Type B pancreatic cell (in vitro differentiated cells): ENCODE results near the gene A2M. TPM values are rescaled to one million over a fixed set of nuclear protein-coding genes. Genes with fewer than 3 reads are reported as not detected.

Source experiments
- DNase-seq: peaks from one replicate; pipeline ENCODE4 v3.0.0; 2021; ENCODE audit warnings: mixed read lengths; ENCODE audit not compliant: unreplicated experiment; ENCODE audit errors: extremely low spot score
- H3K27ac Mint-ChIP-seq: 2 replicates; pipeline ENCODE4 v1.8.0; 2021; ENCODE audit warnings: mild to moderate bottlenecking, mixed read lengths
- H3K27me3 Mint-ChIP-seq: 2 replicates; pipeline ENCODE4 v1.8.0; 2021; ENCODE audit warnings: mixed read lengths
- H3K36me3 Mint-ChIP-seq: 2 replicates; pipeline ENCODE4 v1.8.0; 2021; ENCODE audit warnings: mixed read lengths
- H3K4me1 Mint-ChIP-seq: one replicate; pipeline ENCODE4 v1.8.0; 2021; ENCODE audit warnings: mixed read lengths; ENCODE audit not compliant: unreplicated experiment
- H3K4me3 Mint-ChIP-seq: 2 replicates; pipeline ENCODE4 v1.8.0; 2021; ENCODE audit warnings: mild to moderate bottlenecking, mixed read lengths
- H3K9me3 Mint-ChIP-seq: 2 replicates; pipeline ENCODE4 v1.8.0; 2021; ENCODE audit warnings: mixed read lengths
- CTCF ChIP-seq: fragments of 200-600 bp; sonication (generic); conservative IDR thresholded peaks from 2 replicates; pipeline ENCODE4 v1.5.0; 2021; ENCODE audit warnings: antibody characterized with exemption, mild to moderate bottlenecking
- total RNA-seq: library from RNA; stranded (reverse); gene quantifications from 2 replicates; pipeline ENCODE4 v1.2.1, GENCODE V29; 2021; ENCODE audit warnings: low replicate concordance

The A2M gene
- total RNA-seq, 1 donor from 2014 or later: 84.9 TPM

GRCh38 chr12:9086087-9086486, 29.6 kb downstream of the A2M start:
- H3K36me3 Mint-ChIP-seq: peaks cover 14% of the 10 kb centered on the region
- no peak overlapping the region for H3K27ac Mint-ChIP-seq
- no peak for DNase-seq
- peaks cover 6% of the 10 kb centered on the region for H3K9me3 Mint-ChIP-seq
- TF ChIP-seq CTCF: no peak
- H3K27me3 Mint-ChIP-seq: no peaks in the 10 kb centered on the region
- H3K4me3 Mint-ChIP-seq: no peak overlapping the region
- H3K4me1 Mint-ChIP-seq: no peaks in the 10 kb centered on the region

DNA sequence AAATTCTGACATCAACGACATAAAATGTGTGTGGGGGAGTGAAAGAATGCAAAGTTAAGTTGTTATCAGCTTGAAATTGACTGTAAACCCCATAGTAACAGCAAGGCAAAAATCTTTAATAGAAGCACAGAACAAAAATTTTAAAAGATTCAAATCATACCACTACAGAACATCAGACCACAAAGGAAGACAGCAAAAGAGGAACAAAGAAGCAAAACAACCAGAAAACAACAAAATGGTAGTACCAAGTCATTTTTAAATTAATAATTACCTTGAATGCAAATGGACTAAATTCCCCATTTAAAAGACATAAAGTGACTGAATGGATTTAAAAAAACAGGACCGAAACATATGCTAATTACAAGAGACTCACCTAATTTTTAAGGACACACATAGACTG, 31.3 kb downstream of the A2M start:
- H3K4me3 Mint-ChIP-seq: no peak overlapping the region
- no peak for DNase-seq
- no peaks in the 10 kb centered on the region for H3K4me1 Mint-ChIP-seq
- H3K27me3 Mint-ChIP-seq: no peaks in the 10 kb centered on the region
- no peak overlapping the region for H3K27ac Mint-ChIP-seq
- TF ChIP-seq CTCF: no peak
- peaks cover 6% of the 10 kb centered on the region for H3K9me3 Mint-ChIP-seq
- peaks cover 11% of the 10 kb centered on the region for H3K36me3 Mint-ChIP-seq

DNA sequence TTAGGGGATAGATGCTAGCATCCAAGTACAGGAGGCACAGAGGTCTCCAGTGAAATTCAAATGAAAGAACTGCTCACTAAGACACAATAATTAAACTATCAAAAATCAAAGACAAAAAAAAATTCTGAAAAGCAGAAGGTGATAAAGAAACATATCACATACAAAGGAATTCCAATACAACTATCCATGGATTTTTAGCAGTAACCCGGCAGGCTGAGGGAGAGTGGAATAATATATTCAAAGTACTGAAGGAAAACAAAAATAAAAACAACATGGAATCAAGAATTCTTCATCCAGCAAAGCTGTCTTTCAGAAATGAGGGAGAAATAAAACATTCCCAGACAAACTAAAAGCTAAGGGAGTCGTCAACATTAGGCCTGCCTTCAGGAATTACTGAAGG, 31.9 kb downstream of the A2M start:
- no peak for TF ChIP-seq CTCF
- Mint-ChIP-seq H3K4me3 (no peak overlapping the region), H3K36me3 (peaks cover 11% of the 10 kb centered on the region), H3K27me3 (no peaks in the 10 kb centered on the region), H3K27ac (no peak overlapping the region), H3K4me1 (no peaks in the 10 kb centered on the region), H3K9me3 (peaks cover 6% of the 10 kb centered on the region)
- DNase-seq: no peak

DNA sequence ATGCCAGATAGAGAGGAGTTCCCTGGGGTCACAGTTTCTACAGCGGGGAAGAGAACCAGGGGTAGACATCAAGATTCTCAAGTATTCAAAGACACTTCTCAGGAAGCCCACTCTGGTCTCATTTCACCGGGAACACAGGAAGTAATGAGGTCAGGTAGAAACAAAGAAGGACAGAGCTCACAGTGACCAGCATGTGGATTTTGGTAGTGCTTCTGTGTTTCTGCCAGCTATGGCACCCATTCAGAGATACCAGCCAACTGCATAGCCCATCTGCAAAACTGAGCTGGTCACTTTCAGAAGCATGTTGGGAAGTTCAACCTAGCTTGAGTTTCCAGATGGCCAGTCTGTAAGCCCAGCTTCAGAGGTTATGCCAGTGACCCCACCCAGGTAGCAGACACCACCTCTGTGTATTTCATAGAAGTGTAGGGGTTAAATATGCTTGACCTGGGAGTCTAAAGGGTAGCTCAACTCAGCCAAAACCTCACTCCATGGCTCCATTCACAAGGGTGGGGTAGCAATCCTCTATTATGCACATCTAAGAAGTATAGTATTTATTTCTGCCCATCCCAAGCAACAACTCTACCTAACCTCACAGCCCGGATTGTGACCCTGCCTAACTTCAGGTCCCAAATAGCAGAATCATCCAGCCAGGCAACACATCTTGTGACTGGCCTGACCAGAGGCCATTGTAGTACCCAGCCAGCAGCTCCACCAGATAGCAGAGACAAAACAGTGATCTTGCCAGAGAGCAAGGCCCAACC, 33.9 kb downstream of the A2M start:
- Mint-ChIP-seq H3K9me3 (peaks cover 6% of the 10 kb centered on the region), H3K36me3 (peaks cover 15% of the 10 kb centered on the region), H3K27ac (no peak overlapping the region), H3K4me3 (no peak overlapping the region), H3K27me3 (no peaks in the 10 kb centered on the region), H3K4me1 (no peaks in the 10 kb centered on the region)
- DNase-seq: no peak
- TF ChIP-seq CTCF: no peak

DNA sequence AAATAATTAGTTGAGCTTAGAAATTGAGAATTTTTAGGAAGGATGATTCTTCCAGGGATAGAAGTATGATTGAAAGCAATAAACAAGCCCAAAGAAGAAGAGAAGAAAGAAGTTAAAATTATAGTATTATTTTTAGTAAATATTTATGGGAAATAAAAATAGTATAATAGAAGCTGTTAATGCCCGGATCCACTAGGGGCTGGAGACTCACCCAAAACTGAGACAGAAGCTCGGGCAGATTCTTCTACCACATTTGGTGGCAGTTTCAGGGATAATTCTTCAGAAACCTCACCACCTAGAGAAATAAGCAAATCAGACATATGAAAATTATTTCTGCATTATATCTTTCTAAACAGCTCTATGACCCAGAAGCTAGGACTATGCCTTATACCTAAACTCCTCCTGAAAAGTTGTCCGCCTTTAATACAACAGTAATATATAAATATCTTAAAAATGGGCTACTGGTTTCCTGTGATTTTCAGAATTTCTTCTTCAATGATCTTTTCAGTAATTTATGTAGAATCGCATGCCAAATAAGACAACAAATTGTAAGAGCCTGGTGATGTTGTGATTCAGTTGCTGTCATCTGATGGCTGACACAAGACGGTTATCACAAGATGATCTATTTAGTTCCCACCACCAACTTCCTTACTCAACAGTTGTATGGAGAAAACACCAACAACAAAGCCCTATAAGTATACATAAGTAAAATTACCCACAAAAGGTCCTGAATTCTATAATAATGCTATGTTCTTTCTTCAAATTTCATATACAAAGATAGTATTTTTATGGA, 35.6 kb downstream of the A2M start:
- Mint-ChIP-seq H3K27ac (no peak overlapping the region), H3K27me3 (no peaks in the 10 kb centered on the region), H3K9me3 (peaks cover 6% of the 10 kb centered on the region), H3K4me3 (no peak overlapping the region), H3K36me3 (peaks cover 15% of the 10 kb centered on the region), H3K4me1 (no peaks in the 10 kb centered on the region)
- no peak for DNase-seq
- TF ChIP-seq CTCF: no peak
